ENCODE results near the gene HIGD2A.

DNA sequence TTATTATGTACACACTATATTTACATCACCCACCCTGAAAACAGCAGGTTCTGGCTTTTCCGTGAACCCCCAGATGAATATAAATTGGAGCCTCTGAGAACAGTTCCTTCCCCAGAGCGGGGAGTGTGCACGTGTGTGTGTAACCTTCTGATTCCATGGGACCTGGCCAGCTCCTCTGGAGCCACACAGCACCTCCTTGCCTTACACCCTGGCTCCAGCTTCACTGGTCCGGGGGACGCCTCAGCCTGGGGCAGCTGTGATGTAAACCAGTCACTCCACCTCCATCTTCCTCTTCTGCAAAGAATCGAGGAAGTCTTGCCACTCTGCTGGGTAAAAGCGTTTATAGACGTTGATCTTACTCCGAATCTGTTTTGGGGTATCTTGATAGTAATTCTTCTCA lies 4.6 kb upstream of the HIGD2A start:
- TF ChIP-seq POLR2AphosphoS5 (IDR thresholded peaks at IDR 0.05; ENCODE audit: low read depth, low read length) = no peak
- TF ChIP-seq, protein P1, sequence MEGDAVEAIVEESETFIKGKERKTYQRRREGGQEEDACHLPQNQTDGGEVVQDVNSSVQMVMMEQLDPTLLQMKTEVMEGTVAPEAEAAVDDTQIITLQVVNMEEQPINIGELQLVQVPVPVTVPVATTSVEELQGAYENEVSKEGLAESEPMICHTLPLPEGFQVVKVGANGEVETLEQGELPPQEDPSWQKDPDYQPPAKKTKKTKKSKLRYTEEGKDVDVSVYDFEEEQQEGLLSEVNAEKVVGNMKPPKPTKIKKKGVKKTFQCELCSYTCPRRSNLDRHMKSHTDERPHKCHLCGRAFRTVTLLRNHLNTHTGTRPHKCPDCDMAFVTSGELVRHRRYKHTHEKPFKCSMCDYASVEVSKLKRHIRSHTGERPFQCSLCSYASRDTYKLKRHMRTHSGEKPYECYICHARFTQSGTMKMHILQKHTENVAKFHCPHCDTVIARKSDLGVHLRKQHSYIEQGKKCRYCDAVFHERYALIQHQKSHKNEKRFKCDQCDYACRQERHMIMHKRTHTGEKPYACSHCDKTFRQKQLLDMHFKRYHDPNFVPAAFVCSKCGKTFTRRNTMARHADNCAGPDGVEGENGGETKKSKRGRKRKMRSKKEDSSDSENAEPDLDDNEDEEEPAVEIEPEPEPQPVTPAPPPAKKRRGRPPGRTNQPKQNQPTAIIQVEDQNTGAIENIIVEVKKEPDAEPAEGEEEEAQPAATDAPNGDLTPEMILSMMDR (IDR thresholded peaks at IDR 0.05) = no peak
- TF ChIP-seq, protein P2, sequence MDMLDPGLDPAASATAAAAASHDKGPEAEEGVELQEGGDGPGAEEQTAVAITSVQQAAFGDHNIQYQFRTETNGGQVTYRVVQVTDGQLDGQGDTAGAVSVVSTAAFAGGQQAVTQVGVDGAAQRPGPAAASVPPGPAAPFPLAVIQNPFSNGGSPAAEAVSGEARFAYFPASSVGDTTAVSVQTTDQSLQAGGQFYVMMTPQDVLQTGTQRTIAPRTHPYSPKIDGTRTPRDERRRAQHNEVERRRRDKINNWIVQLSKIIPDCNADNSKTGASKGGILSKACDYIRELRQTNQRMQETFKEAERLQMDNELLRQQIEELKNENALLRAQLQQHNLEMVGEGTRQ (IDR thresholded peaks at IDR 0.05; ENCODE audit: borderline replicate concordance, low read depth, low read length) = no peak
- TF ChIP-seq EZH2phosphoT487 (IDR thresholded peaks at IDR 0.05; ENCODE audit: borderline replicate concordance, low read depth) = no peak
- no peak for TF ChIP-seq TCF12 (IDR thresholded peaks at IDR 0.05)
- no peak for TF ChIP-seq RFX5 (IDR thresholded peaks at IDR 0.05; ENCODE audit: low read length)
- no peak for TF ChIP-seq TAF1 (IDR thresholded peaks at IDR 0.05; ENCODE audit: borderline replicate concordance, low read depth, low read length)
- TF ChIP-seq, protein P3, sequence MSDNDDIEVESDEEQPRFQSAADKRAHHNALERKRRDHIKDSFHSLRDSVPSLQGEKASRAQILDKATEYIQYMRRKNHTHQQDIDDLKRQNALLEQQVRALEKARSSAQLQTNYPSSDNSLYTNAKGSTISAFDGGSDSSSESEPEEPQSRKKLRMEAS (IDR thresholded peaks at IDR 0.05; ENCODE audit: low read depth) = no peak
- no peak for TF ChIP-seq FOSL2 (IDR thresholded peaks at IDR 0.05; ENCODE audit: borderline replicate concordance, low read depth)
- TF ChIP-seq RAD21 (IDR thresholded peaks at IDR 0.05; ENCODE audit: low read length) = no peak
- TF ChIP-seq SIN3A (IDR thresholded peaks at IDR 0.05; ENCODE audit: borderline replicate concordance, low read depth, low read length) = no peak
- TF ChIP-seq ELF1 (IDR thresholded peaks at IDR 0.05) = no peak
- no peak for TF ChIP-seq CHD2 (IDR thresholded peaks at IDR 0.05; ENCODE audit: low read length, partially characterized antibody)
- TF ChIP-seq, protein P4, sequence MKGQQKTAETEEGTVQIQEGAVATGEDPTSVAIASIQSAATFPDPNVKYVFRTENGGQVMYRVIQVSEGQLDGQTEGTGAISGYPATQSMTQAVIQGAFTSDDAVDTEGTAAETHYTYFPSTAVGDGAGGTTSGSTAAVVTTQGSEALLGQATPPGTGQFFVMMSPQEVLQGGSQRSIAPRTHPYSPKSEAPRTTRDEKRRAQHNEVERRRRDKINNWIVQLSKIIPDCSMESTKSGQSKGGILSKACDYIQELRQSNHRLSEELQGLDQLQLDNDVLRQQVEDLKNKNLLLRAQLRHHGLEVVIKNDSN (IDR thresholded peaks at IDR 0.05; ENCODE audit: borderline replicate concordance, low read depth) = no peak

Data from SK-N-SH (cell line).